ENCODE results near the gene SCLT1.

DNA sequence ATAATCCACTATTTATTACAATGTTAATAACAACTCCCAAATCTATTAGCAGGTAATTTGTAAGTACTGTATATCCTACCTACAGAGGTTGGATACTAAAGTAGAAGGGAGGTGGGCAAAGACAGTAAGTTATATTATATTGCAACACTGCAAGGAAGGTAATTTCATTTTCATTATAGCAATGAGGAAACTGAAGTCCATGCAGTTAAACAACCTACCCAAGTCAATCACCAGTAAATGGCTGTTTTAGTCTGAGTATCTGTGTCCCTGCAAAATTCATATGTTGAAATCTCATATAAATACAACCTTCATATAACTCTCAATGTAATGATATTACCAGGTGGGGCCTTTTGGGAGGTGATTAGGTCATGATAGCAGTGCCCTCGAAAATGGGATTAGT lies 114.4 kb downstream of the SCLT1 start:
- TF ChIP-seq, protein P1, sequence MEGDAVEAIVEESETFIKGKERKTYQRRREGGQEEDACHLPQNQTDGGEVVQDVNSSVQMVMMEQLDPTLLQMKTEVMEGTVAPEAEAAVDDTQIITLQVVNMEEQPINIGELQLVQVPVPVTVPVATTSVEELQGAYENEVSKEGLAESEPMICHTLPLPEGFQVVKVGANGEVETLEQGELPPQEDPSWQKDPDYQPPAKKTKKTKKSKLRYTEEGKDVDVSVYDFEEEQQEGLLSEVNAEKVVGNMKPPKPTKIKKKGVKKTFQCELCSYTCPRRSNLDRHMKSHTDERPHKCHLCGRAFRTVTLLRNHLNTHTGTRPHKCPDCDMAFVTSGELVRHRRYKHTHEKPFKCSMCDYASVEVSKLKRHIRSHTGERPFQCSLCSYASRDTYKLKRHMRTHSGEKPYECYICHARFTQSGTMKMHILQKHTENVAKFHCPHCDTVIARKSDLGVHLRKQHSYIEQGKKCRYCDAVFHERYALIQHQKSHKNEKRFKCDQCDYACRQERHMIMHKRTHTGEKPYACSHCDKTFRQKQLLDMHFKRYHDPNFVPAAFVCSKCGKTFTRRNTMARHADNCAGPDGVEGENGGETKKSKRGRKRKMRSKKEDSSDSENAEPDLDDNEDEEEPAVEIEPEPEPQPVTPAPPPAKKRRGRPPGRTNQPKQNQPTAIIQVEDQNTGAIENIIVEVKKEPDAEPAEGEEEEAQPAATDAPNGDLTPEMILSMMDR (IDR thresholded peaks at IDR 0.05) = no peak
- no peak for TF ChIP-seq POLR2A (IDR thresholded peaks at IDR 0.05)
